ENCODE results near the gene RHOBTB3.

Gene RHOBTB3

DNA sequence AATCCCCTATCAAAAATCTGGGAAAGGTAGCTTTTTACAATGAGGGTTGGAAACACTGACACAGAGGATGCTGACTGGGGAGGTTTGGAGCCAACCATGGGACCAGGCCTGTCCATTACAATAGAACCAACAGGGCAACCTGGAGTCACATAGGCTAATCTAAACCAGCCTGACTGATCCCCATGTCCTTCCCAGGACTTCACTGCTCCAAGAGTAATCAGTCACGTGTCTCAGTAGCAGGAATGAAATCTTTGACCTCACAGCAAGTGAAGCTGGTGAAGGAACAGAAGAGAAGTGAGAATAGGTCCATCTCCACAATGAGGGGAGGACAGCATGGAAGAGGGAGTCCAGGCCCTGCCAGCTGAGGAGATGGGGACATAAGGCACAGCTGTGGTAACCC lies 107.4 kb downstream of the RHOBTB3 start:
- H3K4me3 ChIP-seq (ENCODE audit: low read depth, low read length), result no peak overlapping the region
- in situ Hi-C loops (cut with HindIII; ENCODE audit: low sequenced_read_pairs), result loop anchor here (25.0 kb wide), 1 partner anchor 176 kb away; no protein-coding TSS in a partner anchor

DNA sequence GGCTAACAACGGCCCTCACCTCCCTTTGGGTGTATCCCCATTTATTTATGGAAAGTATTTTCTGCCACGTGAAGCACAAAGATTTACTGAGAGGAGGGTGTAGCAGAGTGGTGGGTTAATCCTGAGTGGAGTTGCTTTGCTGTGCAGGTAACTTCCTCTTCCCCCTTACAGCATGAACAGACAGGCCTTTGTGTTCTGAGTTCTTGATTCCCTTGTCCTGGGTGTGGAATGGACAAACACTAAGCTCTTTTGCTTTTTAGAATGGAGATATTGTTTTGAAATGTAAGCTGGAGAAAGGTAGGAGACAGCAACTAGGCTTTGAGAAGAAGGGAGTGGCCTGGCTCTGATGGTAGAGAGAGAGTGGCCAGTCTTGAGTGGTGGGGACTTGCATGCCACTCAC lies 108.5 kb downstream of the RHOBTB3 start:
- DNase-seq (ENCODE audit: low read depth, low spot score), result no peak
- in situ Hi-C loops (cut with HindIII; ENCODE audit: low sequenced_read_pairs), result loop anchor here (25.0 kb wide), 1 partner anchor 177 kb away; no protein-coding TSS in a partner anchor
- no peak overlapping the region for H3K4me3 ChIP-seq (ENCODE audit: low read depth, low read length)
- TF ChIP-seq, protein P1, sequence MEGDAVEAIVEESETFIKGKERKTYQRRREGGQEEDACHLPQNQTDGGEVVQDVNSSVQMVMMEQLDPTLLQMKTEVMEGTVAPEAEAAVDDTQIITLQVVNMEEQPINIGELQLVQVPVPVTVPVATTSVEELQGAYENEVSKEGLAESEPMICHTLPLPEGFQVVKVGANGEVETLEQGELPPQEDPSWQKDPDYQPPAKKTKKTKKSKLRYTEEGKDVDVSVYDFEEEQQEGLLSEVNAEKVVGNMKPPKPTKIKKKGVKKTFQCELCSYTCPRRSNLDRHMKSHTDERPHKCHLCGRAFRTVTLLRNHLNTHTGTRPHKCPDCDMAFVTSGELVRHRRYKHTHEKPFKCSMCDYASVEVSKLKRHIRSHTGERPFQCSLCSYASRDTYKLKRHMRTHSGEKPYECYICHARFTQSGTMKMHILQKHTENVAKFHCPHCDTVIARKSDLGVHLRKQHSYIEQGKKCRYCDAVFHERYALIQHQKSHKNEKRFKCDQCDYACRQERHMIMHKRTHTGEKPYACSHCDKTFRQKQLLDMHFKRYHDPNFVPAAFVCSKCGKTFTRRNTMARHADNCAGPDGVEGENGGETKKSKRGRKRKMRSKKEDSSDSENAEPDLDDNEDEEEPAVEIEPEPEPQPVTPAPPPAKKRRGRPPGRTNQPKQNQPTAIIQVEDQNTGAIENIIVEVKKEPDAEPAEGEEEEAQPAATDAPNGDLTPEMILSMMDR (IDR thresholded peaks at IDR 0.05; ENCODE audit: low read depth, low read length), result no peak

More for the DNA sequence above, 107.4 kb downstream of the RHOBTB3 start:
- DNase-seq (ENCODE audit: low read depth, low spot score), result no peak
- TF ChIP-seq, protein P1 (IDR thresholded peaks at IDR 0.05; ENCODE audit: low read depth, low read length), result no peak

DNA sequence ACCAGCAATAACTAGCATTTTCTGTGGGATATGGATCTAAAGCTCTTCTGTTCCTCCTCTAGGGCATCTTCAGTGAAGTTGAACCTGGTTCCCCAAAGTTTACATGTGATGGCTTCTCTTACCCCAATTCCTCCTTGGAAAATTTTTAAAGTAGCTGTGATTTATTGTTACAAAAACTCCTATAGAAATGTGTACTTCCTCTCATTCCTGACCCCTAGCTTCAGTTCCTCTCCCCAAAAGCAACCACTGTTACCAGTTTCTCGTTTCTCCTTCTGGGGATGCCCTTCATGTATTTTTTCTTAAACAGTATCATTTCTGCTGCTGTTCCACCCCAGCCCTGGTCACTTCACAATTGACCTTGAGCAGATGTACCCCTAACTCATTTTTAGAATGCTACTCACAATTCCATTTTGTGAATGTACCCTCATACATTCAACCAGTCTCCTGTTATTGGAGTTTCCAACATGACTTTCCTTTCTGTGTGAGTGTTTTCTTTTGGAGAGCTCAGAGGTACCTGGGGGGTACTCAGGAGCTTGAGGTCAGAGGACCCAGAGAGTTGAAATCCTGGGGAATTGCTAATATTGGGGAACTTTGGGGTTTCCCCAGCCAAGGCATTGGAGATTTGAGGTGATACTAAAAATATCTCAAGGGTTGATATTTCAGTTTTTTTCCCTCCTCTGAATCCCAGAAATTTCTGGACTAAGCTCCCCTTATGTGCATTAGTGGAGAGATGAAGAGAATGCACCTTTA lies 110.0 kb downstream of the RHOBTB3 start:
- in situ Hi-C loops (cut with HindIII; ENCODE audit: low sequenced_read_pairs), result loop anchor here (25.0 kb wide), 1 partner anchor 179 kb away; no protein-coding TSS in a partner anchor
- TF ChIP-seq, protein P1 (IDR thresholded peaks at IDR 0.05; ENCODE audit: low read depth, low read length), result no peak
- DNase-seq (ENCODE audit: low read depth, low spot score), result no peak

DNA sequence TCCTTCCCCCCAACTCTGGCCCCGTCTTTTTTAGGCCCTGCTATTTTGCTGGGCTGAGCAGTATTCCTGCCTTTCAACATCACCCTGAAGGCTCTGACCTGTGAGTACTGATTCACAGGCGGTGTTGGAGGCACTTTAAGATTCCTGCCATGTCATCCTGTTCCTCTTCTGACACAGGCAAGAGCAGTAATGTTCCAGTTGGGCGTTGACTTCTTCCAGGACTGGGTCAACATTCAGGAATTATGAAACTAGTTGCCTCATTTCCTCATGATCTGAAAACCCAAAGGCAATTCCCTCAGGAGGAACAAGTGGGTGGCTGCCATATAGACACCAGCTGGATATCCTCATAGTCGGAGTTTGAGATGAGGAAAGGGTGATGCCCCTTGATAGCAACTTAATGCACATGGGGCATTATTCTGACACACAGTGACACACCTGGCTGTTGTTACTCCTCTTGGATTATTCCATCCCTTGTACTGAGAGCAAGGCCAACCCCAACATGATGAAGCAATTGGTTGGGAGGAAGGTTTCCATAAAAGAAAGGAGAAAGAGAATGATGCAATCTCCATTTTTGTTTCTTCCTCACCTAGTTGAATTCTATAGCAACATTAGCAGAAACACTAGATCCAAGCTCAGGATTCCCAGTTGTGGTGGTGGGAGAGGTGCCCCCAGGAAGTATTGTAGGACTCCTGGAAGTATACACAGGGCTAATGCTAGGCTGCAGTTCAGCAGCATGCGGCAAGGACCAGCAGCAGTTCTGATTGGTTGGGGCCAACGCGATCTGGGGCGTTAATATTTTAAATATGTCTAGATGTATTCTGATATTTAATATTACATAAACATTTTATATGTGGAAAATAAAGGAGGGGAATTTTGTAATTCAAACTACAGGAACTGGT lies 111.0 kb downstream of the RHOBTB3 start:
- in situ Hi-C loops (cut with HindIII; ENCODE audit: low sequenced_read_pairs), result loop anchor here (25.0 kb wide), 1 partner anchor 180 kb away; no protein-coding TSS in a partner anchor
- no peak overlapping the region for H3K4me3 ChIP-seq (ENCODE audit: low read depth, low read length)
- TF ChIP-seq, protein P1 (IDR thresholded peaks at IDR 0.05; ENCODE audit: low read depth, low read length), result no peak
- DNase-seq (ENCODE audit: low read depth, low spot score), result no peak

More for the DNA sequence above, 110.0 kb downstream of the RHOBTB3 start:
- no peak overlapping the region for H3K4me3 ChIP-seq (ENCODE audit: low read depth, low read length)

DNA sequence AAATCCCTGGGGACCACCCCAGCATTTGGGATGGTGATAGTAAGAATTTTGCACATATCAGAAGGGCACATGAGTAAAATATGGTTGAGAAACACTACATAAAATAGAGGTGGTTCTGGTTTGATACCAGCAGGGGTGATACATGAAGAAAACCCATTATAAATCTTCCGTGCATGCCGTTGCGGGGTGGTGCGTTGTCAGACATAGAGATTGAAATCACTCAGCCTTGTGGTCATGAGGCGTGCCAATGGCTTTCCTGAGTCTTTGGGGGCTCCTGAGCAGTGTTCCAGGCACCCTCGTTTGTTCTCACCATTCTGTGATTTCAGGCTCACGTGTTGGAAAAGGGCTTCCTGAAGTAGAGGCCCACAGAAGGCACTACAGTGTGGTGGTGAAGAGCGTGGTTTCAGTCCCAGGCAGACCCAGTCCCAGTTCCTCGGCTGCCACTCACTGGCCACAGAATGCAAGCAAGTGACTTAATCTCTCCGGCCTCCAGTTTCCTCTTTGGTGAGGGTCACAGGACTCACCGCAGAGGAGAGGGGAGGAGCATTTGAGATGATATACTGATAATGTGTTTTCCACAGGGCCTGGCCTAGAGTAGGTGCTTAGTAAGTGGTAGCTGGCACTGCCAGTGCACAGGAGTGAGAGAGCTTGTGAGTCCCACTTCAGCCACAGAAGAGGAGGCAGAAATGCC lies 111.9 kb downstream of the RHOBTB3 start:
- DNase-seq (ENCODE audit: low read depth, low spot score), result peak; percentile 76
- H3K4me3 ChIP-seq (ENCODE audit: low read depth, low read length), result no peak overlapping the region

More for the DNA sequence above, 111.9 kb downstream of the RHOBTB3 start:
- TF ChIP-seq, protein P1 (IDR thresholded peaks at IDR 0.05; ENCODE audit: low read depth, low read length), result peak; percentile 22
- in situ Hi-C loops (cut with HindIII; ENCODE audit: low sequenced_read_pairs), result loop anchor here (25.0 kb wide), 1 partner anchor 181 kb away; no protein-coding TSS in a partner anchor

Data from astrocyte of the spinal cord (primary cell).